ENCODE data around the gene CAMKV.

DNA sequence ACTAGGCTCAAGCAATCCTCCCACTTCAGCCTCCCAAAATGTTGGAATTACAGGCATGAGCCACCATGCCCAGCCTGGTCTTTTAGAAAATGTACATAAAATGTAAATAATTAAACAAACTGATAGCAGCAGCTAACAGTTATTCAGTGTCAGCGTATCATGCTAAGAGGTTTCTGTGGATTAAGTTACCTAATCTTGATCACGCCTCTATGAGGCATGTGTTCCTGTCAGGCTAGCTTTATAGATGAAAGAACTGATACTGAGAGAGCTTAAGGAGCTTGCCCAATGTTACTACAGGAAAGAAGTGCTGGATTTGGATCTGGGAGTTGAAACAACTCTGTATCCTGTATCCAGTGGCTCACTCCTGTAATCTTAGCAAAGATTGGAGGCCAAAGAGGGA, 45.2 kb upstream of the CAMKV start:
- TF ChIP-seq, protein P1, sequence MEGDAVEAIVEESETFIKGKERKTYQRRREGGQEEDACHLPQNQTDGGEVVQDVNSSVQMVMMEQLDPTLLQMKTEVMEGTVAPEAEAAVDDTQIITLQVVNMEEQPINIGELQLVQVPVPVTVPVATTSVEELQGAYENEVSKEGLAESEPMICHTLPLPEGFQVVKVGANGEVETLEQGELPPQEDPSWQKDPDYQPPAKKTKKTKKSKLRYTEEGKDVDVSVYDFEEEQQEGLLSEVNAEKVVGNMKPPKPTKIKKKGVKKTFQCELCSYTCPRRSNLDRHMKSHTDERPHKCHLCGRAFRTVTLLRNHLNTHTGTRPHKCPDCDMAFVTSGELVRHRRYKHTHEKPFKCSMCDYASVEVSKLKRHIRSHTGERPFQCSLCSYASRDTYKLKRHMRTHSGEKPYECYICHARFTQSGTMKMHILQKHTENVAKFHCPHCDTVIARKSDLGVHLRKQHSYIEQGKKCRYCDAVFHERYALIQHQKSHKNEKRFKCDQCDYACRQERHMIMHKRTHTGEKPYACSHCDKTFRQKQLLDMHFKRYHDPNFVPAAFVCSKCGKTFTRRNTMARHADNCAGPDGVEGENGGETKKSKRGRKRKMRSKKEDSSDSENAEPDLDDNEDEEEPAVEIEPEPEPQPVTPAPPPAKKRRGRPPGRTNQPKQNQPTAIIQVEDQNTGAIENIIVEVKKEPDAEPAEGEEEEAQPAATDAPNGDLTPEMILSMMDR (IDR thresholded peaks at IDR 0.05): no peak
- TF ChIP-seq POLR2A (IDR thresholded peaks at IDR 0.05): no peak
